Heart right ventricle (tissue), 16 donors: ENCODE measurements around the gene ATP2B2. TPM values are rescaled to one million over a fixed set of nuclear protein-coding genes. Genes with fewer than 3 reads are reported as not detected.

Experiments used
- ATAC-seq, 8 donors: fragments of 200-7000 bp; cut with Tn5 transposase; one replicate each; pipeline ENCODE4 v1.9.1; 2020; ENCODE audit warnings: mild to moderate bottlenecking in 8 of 8, moderate library complexity in 8 of 8, moderate number of reproducible peaks in 1 of 8
- DNase-seq, 2 donors: peaks; one replicate each; pipeline ENCODE4 v3.0.0-alpha.2; 2020
- H3K27ac ChIP-seq, 10 donors: fragments of 200-600 bp; sonication (generic) in 2 of 10; one replicate each; pipeline versions ENCODE4 v1.5.0 to v1.8.0; 2020 to 2022; ENCODE audit warnings: mild to moderate bottlenecking in 3 of 10
- H3K27me3 ChIP-seq, 7 donors: fragments of 200-600 bp; one replicate each; pipeline ENCODE4 v1.8.0; 2021 to 2022; ENCODE audit warnings: mild to moderate bottlenecking in 2 of 7
- H3K36me3 ChIP-seq, 9 donors: fragments of 200-600 bp; sonication (generic) in 1 of 9; one replicate each; pipeline versions ENCODE4 v1.5.0 to v1.8.0; 2020 to 2022; ENCODE audit warnings: mild to moderate bottlenecking in 2 of 9
- H3K4me1 ChIP-seq, 9 donors: fragments of 200-600 bp; sonication (generic) in 1 of 9; one replicate each; pipeline versions ENCODE4 v1.5.0 to v1.8.0; 2020 to 2022; ENCODE audit warnings: mild to moderate bottlenecking in 4 of 9
- H3K4me3 ChIP-seq, 10 donors: fragments of 200-600 bp; sonication (generic) in 2 of 10; one replicate each; pipeline versions ENCODE4 v1.5.0 to v1.8.0; 2020 to 2022; ENCODE audit warnings: mild to moderate bottlenecking in 7 of 10, moderate library complexity in 2 of 10
- H3K9me3 ChIP-seq, 11 donors: fragments of 200-600 bp in 10 of 11; sonication (generic) in 2 of 11; one replicate each; pipeline versions ENCODE4 v1.5.0 to v1.8.0; 2013 to 2022; ENCODE audit warnings: mild to moderate bottlenecking in 2 of 11, control low read depth in 1 of 11, moderate library complexity in 1 of 11
- CTCF ChIP-seq, 9 donors: fragments of 200-600 bp; sonication (generic) in 2 of 9; IDR thresholded peaks; one replicate each; pipeline versions ENCODE4 v1.5.0 to v1.8.0; 2021 to 2022; ENCODE audit warnings: antibody characterized with exemption in 9 of 9, mild to moderate bottlenecking in 5 of 9, moderate library complexity in 1 of 9
- WGBS, 2 donors: extraction: QIAGEN DNeasy Blood & Tissue Kit; methylation state at CpG; one replicate each; pipeline ENCODE4 v1.1.7; 2013; ENCODE audit warnings: inconsistent platforms in 1 of 2; 5-methylcytosine and 5-hydroxymethylcytosine counted together
- intact Hi-C, 10 donors: fragments of 100-400 bp; cut with DNase I; formaldehyde crosslinking; loops; one replicate each; pipeline versions ENCODE4 v1.11.1 to v1.14.2; 2022
- polyA plus RNA-seq, 2 donors: library from polyadenylated mRNA; stranded (reverse); fragments of 200-250 nt; gene quantifications; one replicate each; pipeline ENCODE4 v1.2.3, GENCODE V29; 2013
- total RNA-seq, 10 donors: library from RNA; stranded (reverse); fragmentation: NEBNext Ultra II Directional in 3 of 10; extraction: Animal tissue kit (Norgen Biotek cat#: 25700) in 3 of 10; gene quantifications; one replicate each; pipeline versions ENCODE4 v1.2.1 to v1.2.4, GENCODE V29; 2021 to 2023
- donor health status: Arrhythmogenic right ventricular cardiomyopathy.
- donor health status: ischemic (EF 13 %, LVEDD 7.1; RV severe dilation, severe dysfunction).
- donor health status: healthy with polysubstance abuse.
- donor health status: DM: no; HTN: yes; CAD: no.
- donor health status: DM: no; HTN: no; CAD: no.
- donor health status: ischemic (EF 25% LVEDD 6.9; RV normal size, moderate dysfunction).
- donor health status: ischemic (EF 25% LVEDD 5.7; RV mildly dilated, moderate dysfunction).
- donor health status: healthy.
- donor health status: DM: yes; HTN: yes; CAD: no.
- donor health status: Ischemic cardiomyopathy.
- donor health status: ischemic (EF 35%, LVEDD 5.7; RV mildly dilated, moderate dysfunction).
- donor health status: nonischemic (EF 11% LVEDD 7.7; RV severe dilation, severe dysfunction).
- donor health status: DM: yes; HTN: yes; CAD: no.
- donor health status: PGD.
- donor health status: ischemic (EF 29% LVEDD 5.4; RV normal size, mild dysfunction).
- donor health status: nonischemic (EF 23%, LVEDD 6.1; RV moderate dilation, normal function).

ATP2B2 gene
- total and polyA plus RNA-seq, 12 donors, result under 0.01 to 0.30 (median 0.11) TPM; not detected in 4

GRCh38 chr3:10366651-10367101, 138.7 kb downstream of the ATP2B2 start:
- H3K4me1 ChIP-seq, result peaks cover 0 to 11% (median 0%) of the 10 kb centered on the region in 9 donors
- no peak overlapping the region for H3K27ac ChIP-seq
- no peak overlapping the region for H3K4me3 ChIP-seq
- 57 to 64% methylated on average over 7 of the region's 7 CpGs for WGBS, 2 donors
- H3K36me3 ChIP-seq, result no peaks in the 10 kb centered on the region
- peaks cover 0 to 12% (median 0%) of the 10 kb centered on the region in 11 donors for H3K9me3 ChIP-seq
- no peak for DNase-seq
- no peak for TF ChIP-seq CTCF (IDR thresholded peaks at IDR 0.05)
- H3K27me3 ChIP-seq, result peaks cover 0 to 8% (median 0%) of the 10 kb centered on the region in 7 donors
- ATAC-seq, result no peak
- intact Hi-C loops, result no loop called here

- no peaks in the 10 kb centered on the region for H3K36me3 ChIP-seq
- intact Hi-C loops, result no loop called here
- WGBS, 2 donors, result 64% methylated on average over 6 of the region's 6 CpGs
- H3K4me3 ChIP-seq, result no peak overlapping the region
- peaks cover 0 to 14% (median 0%) of the 10 kb centered on the region in 7 donors for H3K27me3 ChIP-seq
- no peak for DNase-seq
- H3K27ac ChIP-seq, result no peak overlapping the region
- no peak for ATAC-seq
- peaks cover 0 to 6% (median 0%) of the 10 kb centered on the region in 11 donors for H3K9me3 ChIP-seq
- H3K4me1 ChIP-seq, result peaks cover 0 to 11% (median 0%) of the 10 kb centered on the region in 9 donors
- no peak for TF ChIP-seq CTCF (IDR thresholded peaks at IDR 0.05)
Observed at GRCh38 chr3:10365791-10366190, 139.6 kb downstream of the ATP2B2 start.

GRCh38 chr3:10365316-10365715, 140.1 kb downstream of the ATP2B2 start:
- 83 to 86% methylated on average over 6 of the region's 6 CpGs for WGBS, 2 donors
- no peak for TF ChIP-seq CTCF (IDR thresholded peaks at IDR 0.05)
- peaks cover 0 to 11% (median 0%) of the 10 kb centered on the region in 9 donors for H3K4me1 ChIP-seq

GRCh38 chr3:10364806-10365205, 140.6 kb downstream of the ATP2B2 start:
- intact Hi-C loops, result no loop called here
- Histone ChIP-seq H3K27me3 (peaks cover 0 to 14% (median 0%) of the 10 kb centered on the region in 7 donors), H3K9me3 (peaks cover 0 to 12% (median 0%) of the 10 kb centered on the region in 11 donors), H3K36me3 (no peaks in the 10 kb centered on the region), H3K27ac (no peak overlapping the region), H3K4me3 (no peak overlapping the region), H3K4me1 (peaks cover 0 to 11% (median 0%) of the 10 kb centered on the region in 9 donors)
- no peak for DNase-seq
- no peak for ATAC-seq
- WGBS, 2 donors, result 88% methylated on average over 7 of the region's 7 CpGs
- TF ChIP-seq CTCF (IDR thresholded peaks at IDR 0.05), result no peak

More at GRCh38 chr3:10365316-10365715, 140.1 kb downstream of the ATP2B2 start:
- ATAC-seq (no peak), DNase-seq (no peak)
- Histone ChIP-seq H3K9me3 (peaks cover 0 to 8% (median 0%) of the 10 kb centered on the region in 11 donors), H3K27ac (no peak overlapping the region), H3K4me3 (no peak overlapping the region), H3K36me3 (no peaks in the 10 kb centered on the region), H3K27me3 (peaks cover 0 to 14% (median 0%) of the 10 kb centered on the region in 7 donors)
- intact Hi-C loops, result no loop called here
